Stimulated activated CD8-positive, alpha-beta memory T cell treated with anti-CD3 and anti-CD28 coated beads, Interleukin-12 subunit alpha, Interleukin-12 subunit beta, amount 100 ng/mL, for 1 hour (primary cell): ENCODE data around the gene TMEM164.

Experiments used
- DNase-seq: peaks from one replicate; pipeline ENCODE4 v3.0.0-alpha.2; 2020; ENCODE audit warnings: low read depth

The TMEM164 gene

GRCh38 chrX:110211340-110211739, 208.4 kb downstream of the TMEM164 start:
- no peak for DNase-seq

GRCh38 chrX:110212299-110212698, 209.4 kb downstream of the TMEM164 start:
- DNase-seq, result no peak

- no peak for DNase-seq
These were observed 210.3 kb downstream of the TMEM164 start for GRCh38 chrX:110213183-110213582.

- DNase-seq, result no peak
These were observed 211.8 kb downstream of the TMEM164 start for GRCh38 chrX:110214684-110215083.

- no peak for DNase-seq
These were observed 212.5 kb downstream of the TMEM164 start for GRCh38 chrX:110215411-110215810.

- no peak for DNase-seq
These were observed 213.1 kb downstream of the TMEM164 start for GRCh38 chrX:110216027-110216426.

- no peak for DNase-seq
These were observed 215.7 kb downstream of the TMEM164 start for GRCh38 chrX:110218591-110218990.

GRCh38 chrX:110219920-110220319, 217.0 kb downstream of the TMEM164 start:
- no peak for DNase-seq

- DNase-seq, result no peak
These were observed 219.8 kb downstream of the TMEM164 start for GRCh38 chrX:110222497-110223257.

GRCh38 chrX:110224926-110225617, 222.2 kb downstream of the TMEM164 start:
- no peak for DNase-seq

GRCh38 chrX:110226931-110227330, 224.0 kb downstream of the TMEM164 start:
- no peak for DNase-seq
